H1 (cell line): ENCODE data around the gene JMJD7. TPM values are rescaled to one million over a fixed set of nuclear protein-coding genes. Genes with fewer than 3 reads are reported as not detected.

Source experiments
- CTCF ChIP-seq, 3 experiments: IDR thresholded peaks; 1 replicate in 2 of 3; 2 replicates in 1 of 3; pipeline versions ENCODE4 v1.5.1 to v1.6.1; 2011; ENCODE audit warnings: low read length in 3 of 3, mild to moderate bottlenecking in 3 of 3, inconsistent platforms in 2 of 3, low read depth in 1 of 3, moderate library complexity in 1 of 3; ENCODE audit not compliant: insufficient read depth in 1 of 3; ENCODE audit errors: control extremely low read depth in 1 of 3
- GABPA ChIP-seq: IDR thresholded peaks from 2 replicates; pipeline ENCODE4 v1.6.1; 2011; ENCODE audit warnings: mild to moderate bottlenecking, low read length, moderate library complexity, borderline replicate concordance; ENCODE audit not compliant: insufficient read depth
- KDM4A ChIP-seq: IDR thresholded peaks from one replicate; pipeline ENCODE4 v1.7.1; 2012; ENCODE audit warnings: low read depth, mild to moderate bottlenecking, moderate library complexity, low read length, inconsistent platforms; ENCODE audit not compliant: severe bottlenecking
- polyA plus RNA-seq, 7 experiments: library from polyadenylated mRNA; depleted of rRNA in 3 of 7; stranded (reverse) in 5 of 7; unstranded in 2 of 7; fragments of >200 nt in 5 of 7; fragments of 200-250 nt in 2 of 7; gene quantifications; 1 replicate in 5 of 7; 2 replicates in 1 of 7; 4 replicates in 1 of 7; pipeline versions ENCODE4 v1.2.1 to v1.2.3, GENCODE V29; 2011 to 2013; ENCODE audit warnings: missing spikeins in 2 of 7, mixed read lengths in 2 of 7
- total RNA-seq: library from RNA; stranded (reverse); fragmentation: NEBNext Ultra II Directional; extraction: Animal tissue kit (Norgen Biotek cat#: 25700); gene quantifications from 2 replicates; pipeline ENCODE4 v1.2.1, GENCODE V29; 2021

The JMJD7 gene
- total and polyA plus RNA-seq, 2 of the 8 experiments (the other 6 are each of a cell fraction or from before 2014, with no cell fraction given), result 15.0 to 20.0 TPM

- TF ChIP-seq CTCF (IDR thresholded peaks at IDR 0.05; ENCODE audit: control extremely low read depth in 1 of 3, insufficient read depth in 1 of 3, low read depth in 1 of 3, low read length in 3 of 3) (no peak), GABPA (no peak), KDM4A (no peak)
Observed at GRCh38 chr15:41838400-41838897, 10.6 kb downstream of the JMJD7 start, which contains the start of gene PLA2G4B (continued).
